Measurements from ENCODE around the gene LRRC26. TPM values are rescaled to one million over a fixed set of nuclear protein-coding genes. Genes with fewer than 3 reads are reported as not detected.
"Not testable (repeated sequence)": the region's sequence is repeated elsewhere in the genome, so short reads cannot be mapped to it uniquely, and the experiment has no call there.

Gene LRRC26
- polyA plus RNA-seq, 1 donor (not counting 4 experiments of a cell fraction or from before 2014, with no cell fraction given), result not detected

- no peaks in the 10 kb centered on the region for H3K9me3 ChIP-seq (ENCODE audit: control insufficient read depth, low read depth, low read length)
- peaks cover 31% of the 10 kb centered on the region for H3K79me2 ChIP-seq (ENCODE audit: control insufficient read depth, insufficient read depth, low read length)
- no peaks in the 10 kb centered on the region for H3K9me1 ChIP-seq (ENCODE audit: control insufficient read depth, extremely low read depth, insufficient read depth, low read length)
- peaks cover 3% of the 10 kb centered on the region for H4K20me1 ChIP-seq (ENCODE audit: control insufficient read depth, extremely low read depth, insufficient read depth, low read length)
- no peak overlapping the region for H2AFZ ChIP-seq (ENCODE audit: control insufficient read depth, low read length)
- dilution Hi-C loops (cut with MboI; ENCODE audit: extremely low pct_ligation_motif_present, low sequenced_read_pairs), result no loop called here
- TF ChIP-seq CTCF (optimal IDR thresholded peaks at IDR 0.05 in 1 of 3, IDR thresholded peaks at IDR 0.05 in 1 of 3, conservative IDR thresholded peaks at IDR 0.05 in 1 of 3; ENCODE audit: extremely low read depth in 1 of 3, insufficient read depth in 2 of 3, low read length in 3 of 3), result no peak
- TF ChIP-seq EZH2 (IDR thresholded peaks at IDR 0.05; ENCODE audit: low read length), result no peak
- H3K4me3 ChIP-seq (ENCODE audit: control insufficient read depth in 2 of 3, extremely low read depth in 1 of 3, insufficient read depth in 2 of 3, low read depth in 1 of 3, low read length in 3 of 3), result no peak overlapping the region
- no peak for FAIRE-seq
- DNase-seq (ENCODE audit: low read depth, low spot score), result no peak
- no peak overlapping the region for H3K27ac ChIP-seq (ENCODE audit: control insufficient read depth, insufficient read depth, low read length)
- peaks cover 15% of the 10 kb centered on the region for H3K4me1 ChIP-seq (ENCODE audit: control insufficient read depth, extremely low read depth, insufficient read depth, low read length)
- H3K27me3 ChIP-seq (ENCODE audit: control insufficient read depth, extremely low read depth, insufficient read depth, low read length), result no peaks in the 10 kb centered on the region
- no peak overlapping the region for H3K4me2 ChIP-seq (ENCODE audit: control insufficient read depth, extremely low read depth, insufficient read depth, low read depth, low read length)
- H3K9ac ChIP-seq (ENCODE audit: control insufficient read depth, extremely low read depth, insufficient read depth, low read length), result no peak overlapping the region
- no peaks in the 10 kb centered on the region for H3K36me3 ChIP-seq (ENCODE audit: control insufficient read depth in 2 of 2, extremely low read depth in 1 of 2, insufficient read depth in 2 of 2, low read length in 2 of 2)
These were observed 43.1 kb downstream of the LRRC26 start for GRCh38 chr9:137126786-137127185.

GRCh38 chr9:137123952-137124462, 45.8 kb downstream of the LRRC26 start:
- H2AFZ ChIP-seq (ENCODE audit: control insufficient read depth, low read length); H3K9me3 ChIP-seq (ENCODE audit: control insufficient read depth, low read depth, low read length); H3K9ac ChIP-seq (ENCODE audit: control insufficient read depth, extremely low read depth, insufficient read depth, low read length); dilution Hi-C loops (cut with MboI; ENCODE audit: extremely low pct_ligation_motif_present, low sequenced_read_pairs); H3K4me3 ChIP-seq (ENCODE audit: control insufficient read depth in 2 of 3, extremely low read depth in 1 of 3, insufficient read depth in 2 of 3, low read depth in 1 of 3, low read length in 3 of 3); H3K36me3 ChIP-seq (ENCODE audit: control insufficient read depth in 2 of 2, extremely low read depth in 1 of 2, insufficient read depth in 2 of 2, low read length in 2 of 2); H3K27me3 ChIP-seq (ENCODE audit: control insufficient read depth, extremely low read depth, insufficient read depth, low read length); H4K20me1 ChIP-seq (ENCODE audit: control insufficient read depth, extremely low read depth, insufficient read depth, low read length); H3K9me1 ChIP-seq (ENCODE audit: control insufficient read depth, extremely low read depth, insufficient read depth, low read length); H3K4me2 ChIP-seq (ENCODE audit: control insufficient read depth, extremely low read depth, insufficient read depth, low read depth, low read length); H3K27ac ChIP-seq (ENCODE audit: control insufficient read depth, insufficient read depth, low read length); FAIRE-seq; DNase-seq (ENCODE audit: low read depth, low spot score): not testable (repeated sequence)
- peaks cover 26% of the 10 kb centered on the region for H3K79me2 ChIP-seq (ENCODE audit: control insufficient read depth, insufficient read depth, low read length)
- H3K4me1 ChIP-seq (ENCODE audit: control insufficient read depth, extremely low read depth, insufficient read depth, low read length), result peaks cover 12% of the 10 kb centered on the region

GRCh38 chr9:137123468-137123837, 46.4 kb downstream of the LRRC26 start:
- Histone ChIP-seq H3K9me3 (ENCODE audit: control insufficient read depth, low read depth, low read length) (no peaks in the 10 kb centered on the region), H3K4me3 (ENCODE audit: control insufficient read depth in 2 of 3, extremely low read depth in 1 of 3, insufficient read depth in 2 of 3, low read depth in 1 of 3, low read length in 3 of 3) (no peak overlapping the region), H3K9me1 (ENCODE audit: control insufficient read depth, extremely low read depth, insufficient read depth, low read length) (no peaks in the 10 kb centered on the region), H2AFZ (ENCODE audit: control insufficient read depth, low read length) (no peak overlapping the region), H3K4me2 (ENCODE audit: control insufficient read depth, extremely low read depth, insufficient read depth, low read depth, low read length) (no peak overlapping the region), H3K27ac (ENCODE audit: control insufficient read depth, insufficient read depth, low read length) (no peak overlapping the region), H3K79me2 (ENCODE audit: control insufficient read depth, insufficient read depth, low read length) (peaks cover 21% of the 10 kb centered on the region), H3K36me3 (ENCODE audit: control insufficient read depth in 2 of 2, extremely low read depth in 1 of 2, insufficient read depth in 2 of 2, low read length in 2 of 2) (no peaks in the 10 kb centered on the region), H3K27me3 (ENCODE audit: control insufficient read depth, extremely low read depth, insufficient read depth, low read length) (no peaks in the 10 kb centered on the region), H4K20me1 (ENCODE audit: control insufficient read depth, extremely low read depth, insufficient read depth, low read length) (peaks cover 3% of the 10 kb centered on the region), H3K4me1 (ENCODE audit: control insufficient read depth, extremely low read depth, insufficient read depth, low read length) (peaks cover 6% of the 10 kb centered on the region), H3K9ac (ENCODE audit: control insufficient read depth, extremely low read depth, insufficient read depth, low read length) (no peak overlapping the region)
- no peak for DNase-seq (ENCODE audit: low read depth, low spot score)
- TF ChIP-seq EZH2 (IDR thresholded peaks at IDR 0.05; ENCODE audit: low read length) (no peak), CTCF (optimal IDR thresholded peaks at IDR 0.05 in 1 of 3, IDR thresholded peaks at IDR 0.05 in 1 of 3, conservative IDR thresholded peaks at IDR 0.05 in 1 of 3; ENCODE audit: extremely low read depth in 1 of 3, insufficient read depth in 2 of 3, low read length in 3 of 3) (no peak)
- no peak for FAIRE-seq
- dilution Hi-C loops (cut with MboI; ENCODE audit: extremely low pct_ligation_motif_present, low sequenced_read_pairs), result no loop called here

- H3K4me3 ChIP-seq (ENCODE audit: control insufficient read depth in 2 of 3, extremely low read depth in 1 of 3, insufficient read depth in 2 of 3, low read depth in 1 of 3, low read length in 3 of 3); H2AFZ ChIP-seq (ENCODE audit: control insufficient read depth, low read length); H3K4me2 ChIP-seq (ENCODE audit: control insufficient read depth, extremely low read depth, insufficient read depth, low read depth, low read length); H3K9me1 ChIP-seq (ENCODE audit: control insufficient read depth, extremely low read depth, insufficient read depth, low read length); H3K9me3 ChIP-seq (ENCODE audit: control insufficient read depth, low read depth, low read length); H4K20me1 ChIP-seq (ENCODE audit: control insufficient read depth, extremely low read depth, insufficient read depth, low read length); DNase-seq (ENCODE audit: low read depth, low spot score); H3K27ac ChIP-seq (ENCODE audit: control insufficient read depth, insufficient read depth, low read length); H3K4me1 ChIP-seq (ENCODE audit: control insufficient read depth, extremely low read depth, insufficient read depth, low read length); dilution Hi-C loops (cut with MboI; ENCODE audit: extremely low pct_ligation_motif_present, low sequenced_read_pairs); H3K27me3 ChIP-seq (ENCODE audit: control insufficient read depth, extremely low read depth, insufficient read depth, low read length); FAIRE-seq; H3K9ac ChIP-seq (ENCODE audit: control insufficient read depth, extremely low read depth, insufficient read depth, low read length); H3K36me3 ChIP-seq (ENCODE audit: control insufficient read depth in 2 of 2, extremely low read depth in 1 of 2, insufficient read depth in 2 of 2, low read length in 2 of 2): not testable (repeated sequence)
- peaks cover 16% of the 10 kb centered on the region for H3K79me2 ChIP-seq (ENCODE audit: control insufficient read depth, insufficient read depth, low read length)
These were observed 46.9 kb downstream of the LRRC26 start for GRCh38 chr9:137122796-137123467.

All from keratinocyte (primary cell).